Fibroblast of lung (primary cell): ENCODE measurements around the gene OSBPL9.

Experiments
- CTCF ChIP-seq, 2 donors: IDR thresholded peaks in 1 of 2; conservative IDR thresholded peaks in 1 of 2; 1 replicate in 1 of 2; 2 replicates in 1 of 2; pipeline ENCODE4 v1.5.1; 2011 to 2012; ENCODE audit warnings: low read length in 2 of 2, control low read depth in 1 of 2, inconsistent platforms in 1 of 2, low read depth in 1 of 2, mild to moderate bottlenecking in 1 of 2
- EZH2 ChIP-seq: IDR thresholded peaks from 2 replicates; pipeline ENCODE4 v1.5.1; 2012; ENCODE audit warnings: low read length, control low read depth, mild to moderate bottlenecking; ENCODE audit errors: missing control alignments

DNA sequence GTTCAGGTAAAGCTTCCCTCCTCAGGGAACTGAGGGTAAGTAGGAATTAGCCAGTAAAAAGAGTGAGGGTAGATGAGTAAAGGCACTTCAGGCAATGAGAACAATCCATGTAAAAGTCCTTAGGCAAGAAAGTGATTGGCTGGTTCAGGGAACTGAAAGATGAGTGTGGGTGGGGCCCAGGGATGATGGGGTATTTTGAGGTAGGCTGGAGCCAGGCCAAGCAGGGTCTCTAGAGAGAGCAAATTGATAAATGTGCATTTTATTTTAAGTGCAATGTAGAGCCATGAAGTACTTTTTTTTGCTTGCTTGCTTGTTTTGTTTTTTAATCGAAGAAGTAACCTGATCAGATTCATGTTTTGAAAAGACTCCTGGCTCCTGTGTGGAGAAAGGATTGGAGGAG is 26.5 kb downstream of the OSBPL9 start:
- TF ChIP-seq CTCF (conservative IDR thresholded peaks at IDR 0.05 in 1 of 2, IDR thresholded peaks at IDR 0.05 in 1 of 2; ENCODE audit: low read depth in 1 of 2, low read length in 2 of 2) = no peak
- no peak for TF ChIP-seq EZH2
